Measurements from ENCODE around the gene PEX3.

DNA sequence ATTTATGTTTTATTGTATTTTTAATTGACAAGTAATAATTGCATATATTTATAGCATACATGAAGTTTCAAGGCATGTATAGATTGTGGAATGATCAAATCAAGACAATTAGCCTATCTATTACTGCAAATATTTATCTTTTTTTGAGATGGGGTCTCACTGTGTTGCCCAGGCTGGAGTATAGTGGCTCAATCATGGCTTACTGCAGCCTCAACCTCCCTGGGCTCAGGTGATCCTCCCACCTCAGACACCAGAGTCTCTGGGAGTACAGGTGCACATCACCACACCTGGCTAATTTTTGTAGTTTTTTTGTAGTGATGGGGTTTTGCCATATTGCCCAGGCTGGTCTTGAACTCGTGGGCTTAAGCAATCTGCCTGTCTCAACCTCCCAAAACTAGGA is 77.1 kb downstream of the PEX3 start:
- TF ChIP-seq, protein P1, sequence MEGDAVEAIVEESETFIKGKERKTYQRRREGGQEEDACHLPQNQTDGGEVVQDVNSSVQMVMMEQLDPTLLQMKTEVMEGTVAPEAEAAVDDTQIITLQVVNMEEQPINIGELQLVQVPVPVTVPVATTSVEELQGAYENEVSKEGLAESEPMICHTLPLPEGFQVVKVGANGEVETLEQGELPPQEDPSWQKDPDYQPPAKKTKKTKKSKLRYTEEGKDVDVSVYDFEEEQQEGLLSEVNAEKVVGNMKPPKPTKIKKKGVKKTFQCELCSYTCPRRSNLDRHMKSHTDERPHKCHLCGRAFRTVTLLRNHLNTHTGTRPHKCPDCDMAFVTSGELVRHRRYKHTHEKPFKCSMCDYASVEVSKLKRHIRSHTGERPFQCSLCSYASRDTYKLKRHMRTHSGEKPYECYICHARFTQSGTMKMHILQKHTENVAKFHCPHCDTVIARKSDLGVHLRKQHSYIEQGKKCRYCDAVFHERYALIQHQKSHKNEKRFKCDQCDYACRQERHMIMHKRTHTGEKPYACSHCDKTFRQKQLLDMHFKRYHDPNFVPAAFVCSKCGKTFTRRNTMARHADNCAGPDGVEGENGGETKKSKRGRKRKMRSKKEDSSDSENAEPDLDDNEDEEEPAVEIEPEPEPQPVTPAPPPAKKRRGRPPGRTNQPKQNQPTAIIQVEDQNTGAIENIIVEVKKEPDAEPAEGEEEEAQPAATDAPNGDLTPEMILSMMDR (IDR thresholded peaks at IDR 0.05 in 2 of 3, conservative IDR thresholded peaks at IDR 0.05 in 1 of 3; ENCODE audit: borderline replicate concordance in 1 of 3, insufficient read depth in 1 of 3, low read depth in 2 of 3, low read length in 2 of 3) = no peak
- TF ChIP-seq ZFX (IDR thresholded peaks at IDR 0.05) = no peak

Measured in HCT116 (cell line).